ENCODE results near the gene ZMAT5.

The ZMAT5 gene

DNA sequence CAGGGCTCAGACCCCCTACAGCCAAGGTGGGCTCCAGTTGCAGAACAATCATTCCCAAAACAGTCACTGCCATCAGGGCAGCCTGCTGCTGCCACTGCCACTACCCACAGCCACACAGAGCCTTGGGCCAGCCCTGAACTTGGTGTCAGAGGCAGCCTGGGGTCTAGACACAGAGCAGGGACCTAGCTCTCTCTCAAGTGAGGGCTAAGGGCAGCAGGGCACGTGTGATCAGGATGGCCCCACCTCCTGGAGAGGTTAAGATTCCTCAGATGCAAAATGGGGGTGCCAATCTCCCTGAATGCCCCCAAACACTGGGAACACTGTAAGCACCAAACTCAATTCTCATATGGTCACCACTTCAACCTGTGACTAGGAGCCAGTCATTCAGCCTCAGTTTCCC is 31.4 kb downstream of the ZMAT5 start:
- Histone ChIP-seq H3K27ac (ENCODE audit: poor library complexity, severe bottlenecking) (no peak overlapping the region), H3K36me3 (ENCODE audit: low read depth) (no peaks in the 10 kb centered on the region)

DNA sequence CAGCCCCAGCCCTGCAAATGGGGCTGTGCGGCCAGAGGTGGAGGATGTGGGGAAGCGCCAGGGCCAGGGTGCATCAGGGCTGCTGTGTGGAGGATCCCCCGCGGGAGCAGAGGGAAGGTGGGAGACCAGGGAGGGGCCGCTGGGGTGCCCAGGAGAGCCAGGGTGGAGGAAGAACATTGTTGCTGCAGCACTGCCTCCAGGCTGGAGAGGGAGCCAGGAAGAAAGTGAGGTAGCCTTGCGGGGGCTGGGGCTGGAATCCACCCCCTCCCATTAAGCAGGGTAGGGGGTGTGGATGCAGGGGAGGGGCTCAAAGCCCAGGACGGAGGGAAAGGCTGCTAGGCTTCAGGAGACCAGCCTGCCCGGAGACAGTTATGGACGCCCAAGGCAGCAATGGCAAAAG is 32.0 kb downstream of the ZMAT5 start:
- TF ChIP-seq CTCF (IDR thresholded peaks at IDR 0.05; ENCODE audit: poor library complexity, severe bottlenecking), result no peak
- no peaks in the 10 kb centered on the region for H3K27me3 ChIP-seq (ENCODE audit: insufficient read depth, poor library complexity, severe bottlenecking)
- H3K27ac ChIP-seq (ENCODE audit: poor library complexity, severe bottlenecking), result no peak overlapping the region
- H3K9me3 ChIP-seq (ENCODE audit: severe bottlenecking), result no peaks in the 10 kb centered on the region
- no peaks in the 10 kb centered on the region for H3K4me1 ChIP-seq (ENCODE audit: insufficient read depth, poor library complexity, severe bottlenecking)
- DNase-seq (ENCODE audit: low spot score) (no peak), ATAC-seq (ENCODE audit: low read depth) (no peak)
- H3K4me3 ChIP-seq (ENCODE audit: severe bottlenecking), result no peak overlapping the region
- H3K36me3 ChIP-seq (ENCODE audit: low read depth), result no peaks in the 10 kb centered on the region

More for the DNA sequence above, 31.4 kb downstream of the ZMAT5 start:
- DNase-seq (ENCODE audit: low spot score) (no peak), ATAC-seq (ENCODE audit: low read depth) (no peak)
- Histone ChIP-seq H3K27me3 (ENCODE audit: insufficient read depth, poor library complexity, severe bottlenecking) (no peaks in the 10 kb centered on the region), H3K4me3 (ENCODE audit: severe bottlenecking) (no peak overlapping the region), H3K9me3 (ENCODE audit: severe bottlenecking) (no peaks in the 10 kb centered on the region), H3K4me1 (ENCODE audit: insufficient read depth, poor library complexity, severe bottlenecking) (no peaks in the 10 kb centered on the region)
- TF ChIP-seq CTCF (IDR thresholded peaks at IDR 0.05; ENCODE audit: poor library complexity, severe bottlenecking), result no peak

GRCh38 chr22:29734406-29734805 is 32.4 kb downstream of the ZMAT5 start:
- ATAC-seq (ENCODE audit: low read depth) (no peak), DNase-seq (ENCODE audit: low spot score) (no peak)
- Histone ChIP-seq H3K36me3 (ENCODE audit: low read depth) (no peaks in the 10 kb centered on the region), H3K4me1 (ENCODE audit: insufficient read depth, poor library complexity, severe bottlenecking) (no peaks in the 10 kb centered on the region), H3K27me3 (ENCODE audit: insufficient read depth, poor library complexity, severe bottlenecking) (no peaks in the 10 kb centered on the region), H3K4me3 (ENCODE audit: severe bottlenecking) (no peak overlapping the region), H3K27ac (ENCODE audit: poor library complexity, severe bottlenecking) (no peak overlapping the region), H3K9me3 (ENCODE audit: severe bottlenecking) (no peaks in the 10 kb centered on the region)
- no peak for TF ChIP-seq CTCF (IDR thresholded peaks at IDR 0.05; ENCODE audit: poor library complexity, severe bottlenecking)

- DNase-seq (ENCODE audit: low spot score) (no peak), ATAC-seq (ENCODE audit: low read depth) (peak; percentile 33; the same call in 2 of the 3 replicates)
- H3K4me3 ChIP-seq (ENCODE audit: severe bottlenecking), result no peak overlapping the region
- no peak for TF ChIP-seq CTCF (IDR thresholded peaks at IDR 0.05; ENCODE audit: poor library complexity, severe bottlenecking)
- no peaks in the 10 kb centered on the region for H3K27me3 ChIP-seq (ENCODE audit: insufficient read depth, poor library complexity, severe bottlenecking)
- H3K27ac ChIP-seq (ENCODE audit: poor library complexity, severe bottlenecking), result no peak overlapping the region
- H3K36me3 ChIP-seq (ENCODE audit: low read depth), result no peaks in the 10 kb centered on the region
- H3K9me3 ChIP-seq (ENCODE audit: severe bottlenecking), result no peaks in the 10 kb centered on the region
- no peaks in the 10 kb centered on the region for H3K4me1 ChIP-seq (ENCODE audit: insufficient read depth, poor library complexity, severe bottlenecking)
Observed at GRCh38 chr22:29733362-29734201, 33.2 kb downstream of the ZMAT5 start.

- ATAC-seq (ENCODE audit: low read depth), result no peak
- no peak for TF ChIP-seq CTCF (IDR thresholded peaks at IDR 0.05; ENCODE audit: poor library complexity, severe bottlenecking)
- DNase-seq (ENCODE audit: low spot score), result no peak
- no peaks in the 10 kb centered on the region for H3K27me3 ChIP-seq (ENCODE audit: insufficient read depth, poor library complexity, severe bottlenecking)
- no peak overlapping the region for H3K27ac ChIP-seq (ENCODE audit: poor library complexity, severe bottlenecking)
- H3K4me1 ChIP-seq (ENCODE audit: insufficient read depth, poor library complexity, severe bottlenecking), result no peaks in the 10 kb centered on the region
- no peaks in the 10 kb centered on the region for H3K36me3 ChIP-seq (ENCODE audit: low read depth)
- H3K9me3 ChIP-seq (ENCODE audit: severe bottlenecking), result no peaks in the 10 kb centered on the region
- no peak overlapping the region for H3K4me3 ChIP-seq (ENCODE audit: severe bottlenecking)
Observed at GRCh38 chr22:29732883-29733282, 33.9 kb downstream of the ZMAT5 start.
